ENCODE measurements around the gene RNF217. TPM values are rescaled to one million over a fixed set of nuclear protein-coding genes. Genes with fewer than 3 reads are reported as not detected.

RNF217 gene
- total and polyA plus RNA-seq, 2 donors from 2014 or later = 3.1 to 18.7 TPM

- Histone ChIP-seq H3K4me1 (ENCODE audit: control insufficient read depth in 2 of 3, insufficient read depth in 2 of 3, low read depth in 1 of 3, low read length in 3 of 3) (no peaks in the 10 kb centered on the region), H3K27me3 (ENCODE audit: control insufficient read depth, insufficient read depth, low read length) (no peaks in the 10 kb centered on the region), H3K9ac (ENCODE audit: low read length in 3 of 3) (no peak overlapping the region), H3K9me3 (ENCODE audit: control insufficient read depth in 2 of 3, insufficient read depth in 1 of 3, low read length in 3 of 3) (peaks cover 0 to 24% (median 6%) of the 10 kb centered on the region in 3 donors), H3K36me3 (ENCODE audit: control insufficient read depth in 2 of 3, insufficient read depth in 3 of 3, low read length in 3 of 3) (no peaks in the 10 kb centered on the region), H3K4me3 (ENCODE audit: low read length in 3 of 3) (no peak overlapping the region), H3K27ac (ENCODE audit: low read depth in 2 of 2, low read length in 2 of 2) (no peak overlapping the region)
- TF ChIP-seq CTCF (IDR thresholded peaks at IDR 0.05; ENCODE audit: borderline replicate concordance, extremely low read depth, insufficient read depth) = no peak
- FAIRE-seq (no peak), DNase-seq (no peak)
- intact Hi-C loops (cut with DNase I) = loop anchor here (5.0 kb wide), 1 partner anchor 244 kb away; no protein-coding TSS in a partner anchor
Measured at GRCh38 chr6:125111219-125111983, 149.2 kb downstream of the RNF217 start.

- TF ChIP-seq CTCF (IDR thresholded peaks at IDR 0.05; ENCODE audit: borderline replicate concordance, extremely low read depth, insufficient read depth) = no peak
- Histone ChIP-seq H3K4me3 (ENCODE audit: low read length in 3 of 3) (no peak overlapping the region), H3K27ac (ENCODE audit: low read depth in 2 of 2, low read length in 2 of 2) (no peak overlapping the region), H3K27me3 (ENCODE audit: control insufficient read depth, insufficient read depth, low read length) (no peaks in the 10 kb centered on the region), H3K36me3 (ENCODE audit: control insufficient read depth in 2 of 3, insufficient read depth in 3 of 3, low read length in 3 of 3) (no peaks in the 10 kb centered on the region), H3K9me3 (ENCODE audit: control insufficient read depth in 2 of 3, insufficient read depth in 1 of 3, low read length in 3 of 3) (peaks cover 0 to 24% (median 6%) of the 10 kb centered on the region in 3 donors), H3K4me1 (ENCODE audit: control insufficient read depth in 2 of 3, insufficient read depth in 2 of 3, low read depth in 1 of 3, low read length in 3 of 3) (no peaks in the 10 kb centered on the region), H3K9ac (ENCODE audit: low read length in 3 of 3) (no peak overlapping the region)
- FAIRE-seq (no peak), DNase-seq (no peak)
- intact Hi-C loops (cut with DNase I) = loop anchor here (5.0 kb wide), 1 partner anchor 246 kb away; no protein-coding TSS in a partner anchor
Measured at GRCh38 chr6:125112934-125113333, 150.7 kb downstream of the RNF217 start.

- H3K4me1 ChIP-seq (ENCODE audit: control insufficient read depth in 2 of 3, insufficient read depth in 2 of 3, low read depth in 1 of 3, low read length in 3 of 3) = no peaks in the 10 kb centered on the region
- H3K27ac ChIP-seq (ENCODE audit: low read depth in 2 of 2, low read length in 2 of 2) = no peak overlapping the region
- H3K9me3 ChIP-seq (ENCODE audit: control insufficient read depth in 2 of 3, insufficient read depth in 1 of 3, low read length in 3 of 3) = peaks cover 0 to 21% (median 5%) of the 10 kb centered on the region in 3 donors
- no peaks in the 10 kb centered on the region for H3K27me3 ChIP-seq (ENCODE audit: control insufficient read depth, insufficient read depth, low read length)
- H3K36me3 ChIP-seq (ENCODE audit: control insufficient read depth in 2 of 3, insufficient read depth in 3 of 3, low read length in 3 of 3) = no peaks in the 10 kb centered on the region
- no peak overlapping the region for H3K9ac ChIP-seq (ENCODE audit: low read length in 3 of 3)
- FAIRE-seq = peak; percentile 98
- H3K4me3 ChIP-seq (ENCODE audit: low read length in 3 of 3) = no peak overlapping the region
- peak; percentile 89 for TF ChIP-seq CTCF (IDR thresholded peaks at IDR 0.05; ENCODE audit: borderline replicate concordance, extremely low read depth, insufficient read depth)
- peak in 3 of 5 donors; percentile 37 to 76 (median 55) for DNase-seq
- intact Hi-C loops (cut with DNase I) = loop anchor here (5.0 kb wide), 1 partner anchor 247 kb away; no protein-coding TSS in a partner anchor
Measured at GRCh38 chr6:125114248-125114858, 152.1 kb downstream of the RNF217 start.

All from kidney (tissue), 14 donors.